Epithelial cell of esophagus (primary cell): ENCODE results near the gene RFC3.
A peak's percentile ranks its signal among the peaks of the same experiment; 100 is the strongest.
"Not testable (repeated sequence)": the region's sequence is repeated elsewhere in the genome, so short reads cannot be mapped to it uniquely, and the experiment has no call there.

Experiments
- DNase-seq: peaks from one replicate; pipeline ENCODE4 v3.0.0; 2010; ENCODE audit warnings: low read depth
- H3K4me3 ChIP-seq: 2 replicates; pipeline ENCODE4 v1.5.1; 2011; ENCODE audit warnings: mild to moderate bottlenecking, low read length, control low read depth
- CTCF ChIP-seq: IDR thresholded peaks from 2 replicates; pipeline ENCODE4 v1.5.1; 2011; ENCODE audit warnings: low read depth, mild to moderate bottlenecking, low read length, control low read depth, inconsistent platforms; ENCODE audit not compliant: insufficient read depth; ENCODE audit errors: missing control alignments

RFC3 gene

DNA sequence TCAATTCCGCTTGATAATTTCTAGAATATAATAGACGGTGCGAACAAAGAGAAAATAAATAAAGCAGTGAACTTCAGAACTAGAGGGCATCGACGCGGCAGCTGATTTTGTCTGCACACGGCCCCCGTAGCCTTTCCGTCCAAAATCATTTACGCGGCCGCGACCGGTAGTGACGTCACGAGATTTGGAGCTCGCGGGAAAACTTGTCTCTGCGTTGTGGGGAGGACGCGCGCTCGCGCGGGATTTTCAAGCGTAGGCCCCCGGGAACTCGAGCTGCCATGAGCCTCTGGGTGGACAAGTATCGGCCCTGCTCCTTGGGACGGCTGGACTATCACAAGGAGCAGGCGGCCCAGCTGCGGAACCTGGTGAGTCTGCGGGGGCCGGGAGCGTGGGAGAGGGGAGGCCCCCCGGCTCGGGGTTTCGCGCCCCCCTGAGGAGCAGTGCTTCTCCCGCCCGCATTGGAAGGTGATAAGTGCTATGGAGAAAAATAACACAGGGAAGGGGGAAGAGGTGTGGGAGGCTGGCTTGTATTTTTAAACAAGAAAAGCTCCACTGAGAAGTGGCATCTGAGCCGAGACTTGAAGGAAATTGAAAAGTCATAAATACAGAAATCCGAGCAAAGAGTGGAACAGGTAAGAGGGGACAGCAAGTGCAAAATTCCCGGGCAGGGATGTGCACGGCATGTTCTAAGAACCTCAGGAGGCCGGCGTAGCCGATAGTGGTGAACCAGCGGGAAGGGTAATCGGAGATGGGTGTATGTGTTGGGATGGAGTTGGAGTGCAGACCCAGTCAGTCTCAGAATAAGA lies at the start of gene RFC3:
TSS of gene RFC3 (plus strand) at position 249 of the 806 bp plus-strand sequence. CDS start at position 279, 30 bp downstream.
- peak; percentile 98 for DNase-seq
- no peak for TF ChIP-seq CTCF
- H3K4me3 ChIP-seq = peak within 1 kb of the TSS; percentile 66

DNA sequence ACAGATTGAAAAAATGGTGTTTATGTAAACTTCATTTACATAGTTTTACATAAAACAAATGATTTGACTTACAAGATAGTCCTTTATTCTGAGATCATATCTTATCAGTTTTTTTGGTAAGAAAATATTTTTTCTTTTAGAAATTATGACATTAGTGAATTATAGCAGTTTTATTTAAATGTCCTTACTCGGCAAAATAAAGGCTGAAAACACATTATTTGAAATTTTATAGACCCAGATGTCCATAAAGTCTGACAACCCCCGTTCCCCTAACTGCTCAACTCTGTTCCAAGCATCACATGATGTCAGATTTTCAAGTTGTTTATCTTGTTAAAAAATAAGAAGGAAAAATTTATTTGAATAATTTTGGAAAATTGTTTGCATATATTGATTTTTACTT lies 46.7 kb upstream of the RFC3 start:
- TF ChIP-seq CTCF = no peak
- H3K4me3 ChIP-seq = no peak overlapping the region
- no peak for DNase-seq

DNA sequence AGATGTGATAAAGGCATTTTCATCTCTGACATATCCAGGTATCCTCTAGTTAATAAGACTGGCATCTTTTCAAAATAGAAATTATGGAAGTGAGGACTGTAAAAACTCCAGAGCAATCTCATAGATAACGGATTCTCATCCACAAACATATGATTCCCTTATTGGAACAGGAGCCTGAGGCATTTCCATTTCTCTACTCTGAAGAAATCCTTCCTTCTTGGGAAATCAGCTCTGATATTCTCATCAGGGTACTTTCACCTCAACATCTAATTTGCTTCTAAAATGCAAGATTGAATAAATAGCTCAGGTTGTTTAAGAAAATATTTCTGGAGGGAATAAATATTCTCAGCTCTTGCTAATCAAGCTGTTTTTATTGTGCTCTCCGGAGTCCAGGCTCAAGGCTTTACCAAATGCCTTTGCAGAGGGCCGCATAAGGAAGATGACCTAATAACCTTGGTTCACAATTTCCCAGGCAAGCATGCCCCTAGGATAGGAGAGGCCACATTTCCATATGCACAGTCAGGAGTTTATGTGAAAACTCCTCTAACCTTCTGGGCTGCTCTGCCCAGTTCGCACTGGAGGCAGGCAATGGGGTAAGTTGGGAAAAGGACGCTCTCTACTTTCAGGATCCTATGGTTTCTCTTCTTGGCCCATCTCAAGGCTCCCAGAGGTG lies 44.0 kb upstream of the RFC3 start:
- DNase-seq = no peak
- TF ChIP-seq CTCF = no peak
- no peak overlapping the region for H3K4me3 ChIP-seq

- no peak for DNase-seq
- no peak overlapping the region for H3K4me3 ChIP-seq
- no peak for TF ChIP-seq CTCF
These were observed 42.4 kb upstream of the RFC3 start for GRCh38 chr13:33775339-33776108.

GRCh38 chr13:33776239-33776881 lies 41.6 kb upstream of the RFC3 start:
- TF ChIP-seq CTCF = no peak
- no peak for DNase-seq

GRCh38 chr13:33782631-33783030 lies 35.3 kb upstream of the RFC3 start:
- no peak for TF ChIP-seq CTCF
- DNase-seq = no peak

More at GRCh38 chr13:33776239-33776881, 41.6 kb upstream of the RFC3 start:
- H3K4me3 ChIP-seq = no peak overlapping the region

GRCh38 chr13:33783212-33783611 lies 34.7 kb upstream of the RFC3 start:
- not testable (repeated sequence) for DNase-seq, H3K4me3 ChIP-seq

More at GRCh38 chr13:33782631-33783030, 35.3 kb upstream of the RFC3 start:
- no peak overlapping the region for H3K4me3 ChIP-seq
